GM21825 (cell line): ENCODE results near the gene SF3B3.

Source experiments
- ATAC-seq: cut with Tn5 transposase; IDR thresholded peaks from one replicate; pipeline ENCODE4 v1.9.1; 2021; ENCODE audit warnings: mild to moderate bottlenecking, moderate library complexity; ENCODE audit not compliant: unreplicated experiment

The SF3B3 gene

GRCh38 chr16:70561623-70562022, 38.0 kb downstream of the SF3B3 start:
- no peak for ATAC-seq

- ATAC-seq, result no peak
These were observed 40.0 kb downstream of the SF3B3 start for GRCh38 chr16:70563636-70564035.

GRCh38 chr16:70565053-70565452, 41.4 kb downstream of the SF3B3 start:
- ATAC-seq, result no peak

GRCh38 chr16:70568601-70569237, 45.1 kb downstream of the SF3B3 start:
- ATAC-seq, result no peak

- no peak for ATAC-seq
These were observed 46.1 kb downstream of the SF3B3 start for GRCh38 chr16:70569752-70570151.

GRCh38 chr16:70570967-70571570, 47.5 kb downstream of the SF3B3 start:
- no peak for ATAC-seq

GRCh38 chr16:70571623-70572022, 48.0 kb downstream of the SF3B3 start:
- ATAC-seq, result no peak

GRCh38 chr16:70572050-70572925, 48.7 kb downstream of the SF3B3 start:
- no peak for ATAC-seq

- ATAC-seq, result no peak
These were observed 49.3 kb downstream of the SF3B3 start for GRCh38 chr16:70572926-70573270.

GRCh38 chr16:70573451-70574121, 50.0 kb downstream of the SF3B3 start:
- no peak for ATAC-seq

GRCh38 chr16:70574595-70575271, 51.1 kb downstream of the SF3B3 start:
- no peak for ATAC-seq

- no peak for ATAC-seq
These were observed 51.8 kb downstream of the SF3B3 start for GRCh38 chr16:70575376-70575775.

- ATAC-seq, result peak; percentile 85
These were observed 53.0 kb downstream of the SF3B3 start for GRCh38 chr16:70576431-70577255.

GRCh38 chr16:70577256-70577698, 53.7 kb downstream of the SF3B3 start:
- no peak for ATAC-seq

- ATAC-seq, result no peak
These were observed 54.4 kb downstream of the SF3B3 start for GRCh38 chr16:70578035-70578434.

GRCh38 chr16:70579248-70579647, 55.6 kb downstream of the SF3B3 start:
- ATAC-seq, result no peak

GRCh38 chr16:70579648-70580630, 56.3 kb downstream of the SF3B3 start:
- ATAC-seq, result no peak

GRCh38 chr16:70582280-70582978, 58.8 kb downstream of the SF3B3 start:
- ATAC-seq, result no peak
